ENCODE data around the gene ART5. TPM values are rescaled to one million over a fixed set of nuclear protein-coding genes. Genes with fewer than 3 reads are reported as not detected.
A peak's percentile ranks its signal among the peaks of the same experiment; 100 is the strongest.

ART5 gene, protein sequence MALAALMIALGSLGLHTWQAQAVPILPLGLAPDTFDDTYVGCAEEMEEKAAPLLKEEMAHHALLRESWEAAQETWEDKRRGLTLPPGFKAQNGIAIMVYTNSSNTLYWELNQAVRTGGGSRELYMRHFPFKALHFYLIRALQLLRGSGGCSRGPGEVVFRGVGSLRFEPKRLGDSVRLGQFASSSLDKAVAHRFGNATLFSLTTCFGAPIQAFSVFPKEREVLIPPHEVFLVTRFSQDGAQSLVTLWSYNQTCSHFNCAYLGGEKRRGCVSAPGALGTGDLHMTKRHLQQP
- polyA plus RNA-seq (2011; rRNA removed) = 0.08 and 0.12 TPM in 2 replicates
- polyA plus RNA-seq (2012; cell fraction: cytosol; rRNA removed) = 0.11 and 0.12 TPM in 2 replicates
- 0.12 and 0.20 TPM in 2 replicates for polyA plus RNA-seq (2012; cell fraction: nucleus; rRNA removed)
- polyA plus RNA-seq (2017; fragmentation: RNase III; extraction: RNeasy Plus Mini Kit Qiagen cat#74134 plus additional on column Dnase treatment) = 0.22 to 0.30 TPM in 2 of 3 replicates, not detected in the other
- polyA minus RNA-seq (2011; rRNA and poly(A)+ RNA removed) = not detected in 2 replicates

DNA sequence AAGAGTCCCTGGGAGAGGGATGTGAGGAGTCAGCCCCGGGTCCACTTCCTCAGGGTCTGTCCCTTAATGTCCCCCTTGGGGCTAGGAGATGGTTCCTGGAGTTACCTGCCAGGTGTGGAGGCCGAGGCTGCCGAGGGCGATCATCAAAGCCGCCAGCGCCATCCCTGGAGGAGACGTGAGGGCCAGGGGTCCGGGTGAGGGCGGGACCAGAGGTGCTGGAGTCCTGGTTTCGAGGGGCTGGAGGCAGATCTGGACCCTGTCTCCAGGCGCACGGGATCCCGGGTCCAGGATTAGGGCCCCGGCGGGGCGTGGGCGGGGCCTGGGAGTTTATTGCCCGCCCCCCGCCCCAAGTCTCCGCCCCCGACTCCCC lies at the start of gene ART5:
TSS of gene ART5 (minus strand) at position 292 of the 370 bp plus-strand sequence. CDS start at position 162, 130 bp downstream.
- FAIRE-seq (no peak), ATAC-seq (no peak), DNase-seq (ENCODE audit: low read depth in 1 of 2, low spot score in 1 of 2) (no peak)
- H3K4me2 ChIP-seq = peak within 1 kb of the TSS; percentile 96
- WGBS (ENCODE audit: missing lambda C conversion rate) = 81% methylated on average over 12 of the region's 21 CpGs
- no peak for TF ChIP-seq HDAC2 (IDR thresholded peaks at IDR 0.05)
- TF ChIP-seq EHMT2 (IDR thresholded peaks at IDR 0.05; ENCODE audit: low read depth) = no peak
- no peak for TF ChIP-seq NFE2L2 (conservative IDR thresholded peaks at IDR 0.05; ENCODE audit: low read length)
- no peak for TF ChIP-seq HOXB13 (CRISPR knock-in tag; IDR thresholded peaks at IDR 0.05; ENCODE audit: low read depth)
- TF ChIP-seq FOSB (CRISPR knock-in tag; IDR thresholded peaks at IDR 0.05) = no peak
- no peak for TF ChIP-seq GATA3 (IDR thresholded peaks at IDR 0.05; ENCODE audit: borderline replicate concordance)
- TF ChIP-seq, protein P1, sequence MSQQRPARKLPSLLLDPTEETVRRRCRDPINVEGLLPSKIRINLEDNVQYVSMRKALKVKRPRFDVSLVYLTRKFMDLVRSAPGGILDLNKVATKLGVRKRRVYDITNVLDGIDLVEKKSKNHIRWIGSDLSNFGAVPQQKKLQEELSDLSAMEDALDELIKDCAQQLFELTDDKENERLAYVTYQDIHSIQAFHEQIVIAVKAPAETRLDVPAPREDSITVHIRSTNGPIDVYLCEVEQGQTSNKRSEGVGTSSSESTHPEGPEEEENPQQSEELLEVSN (IDR thresholded peaks at IDR 0.05; ENCODE audit: borderline replicate concordance, low read depth) = no peak
- no peak for TF ChIP-seq RNF2 (IDR thresholded peaks at IDR 0.05; ENCODE audit: borderline replicate concordance, low read depth)
- no peak for TF ChIP-seq NR3C1 (IDR thresholded peaks at IDR 0.05)
- TF ChIP-seq ZNF302 (CRISPR knock-in tag; IDR thresholded peaks at IDR 0.05) = no peak
- TF ChIP-seq POLR2AphosphoS2 (conservative IDR thresholded peaks at IDR 0.05; ENCODE audit: low read length) = no peak
- TF ChIP-seq CBX8 (IDR thresholded peaks at IDR 0.05) = no peak
- peak within 1 kb of the TSS; percentile 58 to 85 for H3K27ac ChIP-seq
- ChIA-PET POLR2A (no interaction called here), CTCF (no interaction called here)
- no peaks in the 10 kb centered on the region for H3K9me3 ChIP-seq
- peak within 1 kb of the TSS; percentile 57 for H3K4me3 ChIP-seq
- peaks cover 27% of the 10 kb centered on the region for H3K4me1 ChIP-seq

DNA sequence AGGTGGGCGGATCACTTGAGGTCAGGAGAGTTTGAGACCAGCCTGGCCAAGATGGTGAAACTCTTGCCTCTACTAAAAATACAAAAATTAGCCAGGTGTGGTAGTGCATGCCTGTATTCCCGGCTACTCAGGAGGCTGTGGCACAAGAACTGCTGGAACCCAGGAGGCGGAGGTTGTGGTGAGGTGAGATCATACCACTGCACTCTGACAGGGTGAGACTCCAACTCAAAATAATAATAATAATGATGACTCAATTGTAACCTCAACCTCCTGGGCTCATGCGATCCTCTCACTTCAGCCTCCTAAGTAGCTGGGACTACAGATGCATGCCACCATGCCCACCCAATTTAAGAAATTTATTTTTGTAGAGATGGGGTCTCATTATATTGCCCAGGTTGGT lies 45.0 kb upstream of the ART5 start:
- H3K4me2 ChIP-seq = no peak overlapping the region
- ATAC-seq = no peak

GRCh38 chr11:3685923-3686322 lies 44.1 kb upstream of the ART5 start:
- no peak overlapping the region for H3K4me2 ChIP-seq
- POLR2A ChIA-PET = no interaction called here
- WGBS (ENCODE audit: missing lambda C conversion rate) = 93% methylated on average over 6 of the region's 7 CpGs
- H3K4me3 ChIP-seq = no peak overlapping the region
- DNase-seq (ENCODE audit: low read depth in 1 of 2, low spot score in 1 of 2) = no peak
- H3K4me1 ChIP-seq = no peaks in the 10 kb centered on the region
- CTCF ChIA-PET = no interaction called here
- no peak for FAIRE-seq
- no peak overlapping the region for H3K27ac ChIP-seq
- peak; percentile 33 to 34; a peak in 3 of 6 replicates for ATAC-seq
- no peaks in the 10 kb centered on the region for H3K9me3 ChIP-seq
- TF ChIP-seq HEYL (CRISPR knock-in tag; IDR thresholded peaks at IDR 0.05) (no peak), USF2 (IDR thresholded peaks at IDR 0.05) (no peak), SMC3 (IDR thresholded peaks at IDR 0.05) (no peak), FOSB (CRISPR knock-in tag; IDR thresholded peaks at IDR 0.05) (no peak), NFE2L2 (conservative IDR thresholded peaks at IDR 0.05; ENCODE audit: low read length) (no peak), SREBF2 (IDR thresholded peaks at IDR 0.05) (no peak), GATA3 (IDR thresholded peaks at IDR 0.05; ENCODE audit: borderline replicate concordance) (no peak), RFX5 (IDR thresholded peaks at IDR 0.05) (no peak), CBX2 (IDR thresholded peaks at IDR 0.05; ENCODE audit: borderline replicate concordance, low read depth) (no peak), TFCP2L1 (CRISPR knock-in tag; IDR thresholded peaks at IDR 0.05) (no peak), HMGXB4 (CRISPR knock-in tag; IDR thresholded peaks at IDR 0.05; ENCODE audit: borderline replicate concordance) (no peak), ZNF302 (CRISPR knock-in tag; IDR thresholded peaks at IDR 0.05) (no peak)
- TF ChIP-seq, protein P2, sequence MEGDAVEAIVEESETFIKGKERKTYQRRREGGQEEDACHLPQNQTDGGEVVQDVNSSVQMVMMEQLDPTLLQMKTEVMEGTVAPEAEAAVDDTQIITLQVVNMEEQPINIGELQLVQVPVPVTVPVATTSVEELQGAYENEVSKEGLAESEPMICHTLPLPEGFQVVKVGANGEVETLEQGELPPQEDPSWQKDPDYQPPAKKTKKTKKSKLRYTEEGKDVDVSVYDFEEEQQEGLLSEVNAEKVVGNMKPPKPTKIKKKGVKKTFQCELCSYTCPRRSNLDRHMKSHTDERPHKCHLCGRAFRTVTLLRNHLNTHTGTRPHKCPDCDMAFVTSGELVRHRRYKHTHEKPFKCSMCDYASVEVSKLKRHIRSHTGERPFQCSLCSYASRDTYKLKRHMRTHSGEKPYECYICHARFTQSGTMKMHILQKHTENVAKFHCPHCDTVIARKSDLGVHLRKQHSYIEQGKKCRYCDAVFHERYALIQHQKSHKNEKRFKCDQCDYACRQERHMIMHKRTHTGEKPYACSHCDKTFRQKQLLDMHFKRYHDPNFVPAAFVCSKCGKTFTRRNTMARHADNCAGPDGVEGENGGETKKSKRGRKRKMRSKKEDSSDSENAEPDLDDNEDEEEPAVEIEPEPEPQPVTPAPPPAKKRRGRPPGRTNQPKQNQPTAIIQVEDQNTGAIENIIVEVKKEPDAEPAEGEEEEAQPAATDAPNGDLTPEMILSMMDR (IDR thresholded peaks at IDR 0.05) = no peak
- TF ChIP-seq, protein P3, sequence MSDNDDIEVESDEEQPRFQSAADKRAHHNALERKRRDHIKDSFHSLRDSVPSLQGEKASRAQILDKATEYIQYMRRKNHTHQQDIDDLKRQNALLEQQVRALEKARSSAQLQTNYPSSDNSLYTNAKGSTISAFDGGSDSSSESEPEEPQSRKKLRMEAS (IDR thresholded peaks at IDR 0.05) = no peak

More for the DNA sequence above, 45.0 kb upstream of the ART5 start:
- no peak overlapping the region for H3K4me3 ChIP-seq
- DNase-seq (ENCODE audit: low read depth in 1 of 2, low spot score in 1 of 2) (no peak), FAIRE-seq (no peak)
- H3K9me3 ChIP-seq = no peaks in the 10 kb centered on the region
- ChIA-PET POLR2A (no interaction called here), CTCF (no interaction called here)
- 81% methylated on average over 4 of the region's 4 CpGs for WGBS (ENCODE audit: missing lambda C conversion rate)
- TF ChIP-seq NPAS2 (CRISPR knock-in tag; IDR thresholded peaks at IDR 0.05; ENCODE audit: borderline replicate concordance) (no peak), HMGXB4 (CRISPR knock-in tag; IDR thresholded peaks at IDR 0.05; ENCODE audit: borderline replicate concordance) (no peak), GATA3 (IDR thresholded peaks at IDR 0.05; ENCODE audit: borderline replicate concordance) (no peak)
- no peaks in the 10 kb centered on the region for H3K4me1 ChIP-seq
- no peak overlapping the region for H3K27ac ChIP-seq
